GM12878 (cell line): ENCODE measurements around the gene C1orf210. TPM values are rescaled to one million over a fixed set of nuclear protein-coding genes. Genes with fewer than 3 reads are reported as not detected.

Experiments used
- ATAC-seq: fragments of 200-7000 bp; cut with Tn5 transposase; 3 replicates; pipeline ENCODE4 v1.9.1; 2020; ENCODE audit warnings: mild to moderate bottlenecking, moderate library complexity
- BruUV-seq: library from RNA; stranded (reverse); fragments of 400-500 nt; replicated peaks from 2 replicates; lab custom pipeline; 2021; lab: Mats Ljungman, UMichigan
- CTCF ChIA-PET: fragments of 300-600 bp; sonication (Branson Sonifier 250); formaldehyde crosslinking; extraction: SDS; loops from one replicate; lab custom pipeline; 2021; ENCODE audit warnings: inconsistent platforms; lab: Yijun Ruan, JAX
- POLR2A ChIA-PET: fragments of 350-600 bp; formaldehyde crosslinking; extraction: SDS; loops from one replicate; lab custom pipeline; 2021; ENCODE audit warnings: inconsistent platforms; lab: Charles Lee
- RAD21 ChIA-PET: fragments of 300-600 bp; sonication (Branson Sonifier 250); formaldehyde crosslinking; loops from one replicate; lab custom pipeline; 2023; ENCODE audit warnings: antibody characterized with exemption; ENCODE audit not compliant: unreplicated experiment; lab: Charles Lee
- SMC1A ChIA-PET: fragments of 300-600 bp; sonication (Branson Sonifier 250); formaldehyde crosslinking; loops from one replicate; lab custom pipeline; 2023; ENCODE audit not compliant: unreplicated experiment, uncharacterized antibody; lab: Charles Lee
- DNase-seq: peaks from one replicate; pipeline ENCODE4 v3.0.0-alpha.2; 2011; ENCODE audit warnings: low read depth, low spot score
- FAIRE-seq: peaks from 3 replicates; lab custom pipeline; 2011; peaks lifted over from hg19 to GRCh38; lab: Jason Lieb, UNC
- H2AFZ ChIP-seq: 2 replicates; pipeline ENCODE4 v1.6.0; 2011; ENCODE audit warnings: low read depth, low read length, control low read depth; ENCODE audit not compliant: control insufficient read depth
- H3K27ac ChIP-seq: 2 replicates; pipeline ENCODE4 v1.5.1; 2011; ENCODE audit warnings: control low read depth; ENCODE audit not compliant: control insufficient read depth, insufficient read depth
- H3K27me3 ChIP-seq, 2 experiments: replicated peaks in 1 of 2; 2 replicates each; pipeline versions ENCODE4 v1.6.0 to v1.6.1; 2011; ENCODE audit warnings: low read length in 1 of 2; ENCODE audit not compliant: control insufficient read depth in 2 of 2, insufficient read depth in 2 of 2
- H3K36me3 ChIP-seq, 2 experiments: 2 replicates each; pipeline ENCODE4 v1.5.1; 2011; ENCODE audit warnings: low read length in 1 of 2; ENCODE audit not compliant: control insufficient read depth in 2 of 2, insufficient read depth in 2 of 2
- H3K4me1 ChIP-seq: 2 replicates; pipeline ENCODE4 v1.6.1; 2011; ENCODE audit warnings: mild to moderate bottlenecking, low read length, moderate library complexity, mixed read lengths; ENCODE audit not compliant: control insufficient read depth, insufficient read depth
- H3K4me2 ChIP-seq: 2 replicates; pipeline ENCODE4 v1.6.0; 2011; ENCODE audit warnings: control low read depth; ENCODE audit not compliant: control insufficient read depth, insufficient read depth
- H3K4me3 ChIP-seq: fragments of 200-600 bp; sonication (generic); 2 replicates; pipeline ENCODE4 v1.5.1; 2016
- H3K79me2 ChIP-seq: 2 replicates; pipeline ENCODE4 v1.6.0; 2011; ENCODE audit warnings: low read length; ENCODE audit not compliant: control insufficient read depth, insufficient read depth
- H3K9ac ChIP-seq: 2 replicates; pipeline ENCODE4 v1.8.0; 2011; ENCODE audit warnings: low read length, control low read depth, mixed read lengths; ENCODE audit not compliant: control insufficient read depth, insufficient read depth
- H3K9me3 ChIP-seq: replicated peaks from 3 replicates; pipeline ENCODE4 v1.5.1; 2011; ENCODE audit warnings: mild to moderate bottlenecking, low read length; ENCODE audit not compliant: control insufficient read depth, insufficient read depth
- H4K20me1 ChIP-seq: 2 replicates; pipeline ENCODE4 v1.6.0; 2011; ENCODE audit not compliant: control insufficient read depth, insufficient read depth
- BCL11A ChIP-seq: IDR thresholded peaks from 2 replicates; pipeline ENCODE4 v1.6.1; 2011; ENCODE audit warnings: low read depth, low read length
- HCFC1 ChIP-seq: fragments of 150-350 bp; IDR thresholded peaks from 2 replicates; pipeline ENCODE4 v1.6.1; 2014; ENCODE audit warnings: low read length
- IRF3 ChIP-seq: fragments of 450-650 bp; IDR thresholded peaks from 2 replicates; pipeline ENCODE4 v1.6.1; 2014; ENCODE audit warnings: mild to moderate bottlenecking
- IRF5 ChIP-seq: fragments of 450-650 bp; IDR thresholded peaks from 2 replicates; pipeline ENCODE4 v1.6.1; 2017; ENCODE audit warnings: borderline replicate concordance
- KAT2A ChIP-seq: conservative IDR thresholded peaks from 2 replicates; pipeline ENCODE4 v1.6.1; 2011; ENCODE audit warnings: low read depth, low read length; ENCODE audit not compliant: control insufficient read depth
- PAX8 ChIP-seq: fragments of 450-650 bp; IDR thresholded peaks from 2 replicates; pipeline ENCODE4 v1.6.1; 2017; ENCODE audit warnings: mild to moderate bottlenecking, moderate library complexity
- TCF3 ChIP-seq: IDR thresholded peaks from 2 replicates; pipeline ENCODE4 v1.6.1; 2012; ENCODE audit warnings: low read depth, mild to moderate bottlenecking, low read length, borderline replicate concordance; ENCODE audit not compliant: insufficient read depth
- WRNIP1 ChIP-seq: IDR thresholded peaks from 2 replicates; pipeline ENCODE4 v1.6.1; 2011; ENCODE audit warnings: low read depth, low read length, improper control_type of control experiment, borderline replicate concordance
- ZZZ3 ChIP-seq: IDR thresholded peaks from 2 replicates; pipeline ENCODE4 v1.6.1; 2011; ENCODE audit warnings: low read depth; ENCODE audit not compliant: control insufficient read depth, insufficient read length
- WGBS: methylation state at CpG from one replicate; pipeline ENCODE4 v1.1.6; 2016; ENCODE audit warnings: low lambda C conversion rate; ENCODE audit not compliant: insufficient replicate concordance, insufficient coverage; ENCODE audit errors: missing lambda C conversion rate; 5-methylcytosine and 5-hydroxymethylcytosine counted together
- in situ Hi-C: fragments of 300-500 bp; cut with MboI; formaldehyde crosslinking; loops from 9 replicates; pipeline ENCODE4 v1.14.3; 2018; ENCODE audit warnings: mixed read lengths
- intact Hi-C: fragments of 100-400 bp; cut with micrococcal nuclease; formaldehyde crosslinking; loops from one replicate; pipeline ENCODE4 v1.14.2; 2022; ENCODE audit not compliant: unreplicated experiment
- polyA plus RNA-seq, 11 experiments: library from polyadenylated mRNA; depleted of rRNA in 4 of 11; unstranded in 6 of 11; stranded (reverse) in 5 of 11; fragments of >200 nt; fragmentation: Nextera tagmentation in 4 of 11; fragmentation: Illumina TruSeq in 1 of 11; extraction: Ambion mirVana in 4 of 11; extraction: Trizol in 1 of 11; gene quantifications; 1 replicate in 1 of 11; 2 replicates in 10 of 11; pipeline versions ENCODE4 v1.2.1 to v1.2.3, GENCODE V29; 2011 to 2016; ENCODE audit warnings: inconsistent platforms in 2 of 11, missing spikeins in 2 of 11, low read depth in 1 of 11
- total RNA-seq, 4 experiments: library from RNA; depleted of rRNA in 3 of 4; stranded (reverse); fragments of >200 nt in 3 of 4; fragmentation: Illumina TruSeq in 1 of 4; extraction: Trizol in 1 of 4; gene quantifications; 2 replicates each; pipeline versions ENCODE4 v1.2.1 to v1.2.3, GENCODE V29; 2013 to 2021

Gene C1orf210
- total and polyA plus RNA-seq, 10 of the 15 experiments (the other 5 are each of a cell fraction or from before 2014, with no cell fraction given) = 0.07 TPM; not detected in 9

- RAD21 ChIA-PET = no interaction called here
- H3K4me1 ChIP-seq = no peaks in the 10 kb centered on the region
- no peak overlapping the region for H2AFZ ChIP-seq
- H3K9ac ChIP-seq = no peak overlapping the region
- intact Hi-C loops = no loop called here
- 50% methylated on average over 13 of the region's 13 CpGs for WGBS
- no peak overlapping the region for H3K4me2 ChIP-seq
- no peak overlapping the region for H3K27ac ChIP-seq
- no peak for ATAC-seq
- CTCF ChIA-PET = interaction anchor here (1.5 kb wide), 1 partner anchor 105 kb away, joined by 3 read pairs; no protein-coding TSS in a partner anchor
- in situ Hi-C loops = no loop called here
- BruUV-seq = no TSS peak
- POLR2A ChIA-PET = no interaction called here
- H3K4me3 ChIP-seq = no peak overlapping the region
- no peaks in the 10 kb centered on the region for H3K79me2 ChIP-seq
- no peaks in the 10 kb centered on the region for H3K27me3 ChIP-seq
- H3K9me3 ChIP-seq = no peaks in the 10 kb centered on the region
- no peaks in the 10 kb centered on the region for H3K36me3 ChIP-seq
- DNase-seq = no peak
- FAIRE-seq = no peak
- SMC1A ChIA-PET = no interaction called here
- TF ChIP-seq KAT2A (no peak), IRF5 (no peak), BCL11A (no peak), TCF3 (no peak), WRNIP1 (no peak), IRF3 (no peak), HCFC1 (no peak), ZZZ3 (no peak), PAX8 (no peak)
- no peaks in the 10 kb centered on the region for H4K20me1 ChIP-seq
Observed at GRCh38 chr1:43309405-43310025, 24.1 kb upstream of the C1orf210 start.
